ENCODE measurements around the gene IFITM2.

The IFITM2 gene

DNA sequence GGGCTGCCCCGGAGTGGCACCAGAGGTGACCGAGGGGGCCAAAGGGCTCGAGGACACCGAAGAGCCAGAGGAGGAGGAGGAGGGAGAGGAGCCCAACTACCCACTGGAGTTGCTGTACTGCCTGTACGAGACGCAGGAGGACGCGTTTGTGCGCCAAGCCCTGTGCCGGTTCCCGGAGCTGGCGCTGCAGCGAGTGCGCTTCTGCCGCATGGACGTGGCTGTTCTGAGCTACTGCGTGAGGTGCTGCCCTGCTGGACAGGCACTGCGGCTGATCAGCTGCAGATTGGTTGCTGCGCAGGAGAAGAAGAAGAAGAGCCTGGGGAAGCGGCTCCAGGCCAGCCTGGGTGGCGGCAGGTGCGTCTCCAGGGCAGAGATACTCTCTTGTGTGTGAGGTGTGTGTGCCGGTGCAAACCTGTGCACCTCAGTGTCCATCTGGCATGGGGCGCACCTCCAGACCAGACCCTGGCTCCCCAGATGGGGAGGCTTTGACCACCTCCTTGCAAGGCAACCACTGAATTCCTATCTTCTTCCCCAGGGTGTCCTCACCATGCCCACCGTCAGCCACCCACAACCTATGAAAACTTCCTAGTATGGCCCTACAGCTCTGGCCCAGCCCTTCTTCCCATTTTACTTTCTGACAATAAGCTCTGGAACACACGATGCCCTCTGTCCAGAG lies 26.0 kb upstream of the IFITM2 start:
- no peak for DNase-seq (ENCODE audit: low read depth, low spot score)
- POLR2A ChIA-PET, result no interaction called here
- CTCF ChIA-PET, result interaction anchor here (1.4 kb wide), 1 partner anchor 81 kb away, joined by 4 read pairs; no protein-coding TSS in a partner anchor
- no peak overlapping the region for H3K4me3 ChIP-seq (ENCODE audit: low read depth, low read length)
- TF ChIP-seq, protein P1, sequence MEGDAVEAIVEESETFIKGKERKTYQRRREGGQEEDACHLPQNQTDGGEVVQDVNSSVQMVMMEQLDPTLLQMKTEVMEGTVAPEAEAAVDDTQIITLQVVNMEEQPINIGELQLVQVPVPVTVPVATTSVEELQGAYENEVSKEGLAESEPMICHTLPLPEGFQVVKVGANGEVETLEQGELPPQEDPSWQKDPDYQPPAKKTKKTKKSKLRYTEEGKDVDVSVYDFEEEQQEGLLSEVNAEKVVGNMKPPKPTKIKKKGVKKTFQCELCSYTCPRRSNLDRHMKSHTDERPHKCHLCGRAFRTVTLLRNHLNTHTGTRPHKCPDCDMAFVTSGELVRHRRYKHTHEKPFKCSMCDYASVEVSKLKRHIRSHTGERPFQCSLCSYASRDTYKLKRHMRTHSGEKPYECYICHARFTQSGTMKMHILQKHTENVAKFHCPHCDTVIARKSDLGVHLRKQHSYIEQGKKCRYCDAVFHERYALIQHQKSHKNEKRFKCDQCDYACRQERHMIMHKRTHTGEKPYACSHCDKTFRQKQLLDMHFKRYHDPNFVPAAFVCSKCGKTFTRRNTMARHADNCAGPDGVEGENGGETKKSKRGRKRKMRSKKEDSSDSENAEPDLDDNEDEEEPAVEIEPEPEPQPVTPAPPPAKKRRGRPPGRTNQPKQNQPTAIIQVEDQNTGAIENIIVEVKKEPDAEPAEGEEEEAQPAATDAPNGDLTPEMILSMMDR (IDR thresholded peaks at IDR 0.05; ENCODE audit: insufficient read depth, low read length, missing control alignments), result no peak

DNA sequence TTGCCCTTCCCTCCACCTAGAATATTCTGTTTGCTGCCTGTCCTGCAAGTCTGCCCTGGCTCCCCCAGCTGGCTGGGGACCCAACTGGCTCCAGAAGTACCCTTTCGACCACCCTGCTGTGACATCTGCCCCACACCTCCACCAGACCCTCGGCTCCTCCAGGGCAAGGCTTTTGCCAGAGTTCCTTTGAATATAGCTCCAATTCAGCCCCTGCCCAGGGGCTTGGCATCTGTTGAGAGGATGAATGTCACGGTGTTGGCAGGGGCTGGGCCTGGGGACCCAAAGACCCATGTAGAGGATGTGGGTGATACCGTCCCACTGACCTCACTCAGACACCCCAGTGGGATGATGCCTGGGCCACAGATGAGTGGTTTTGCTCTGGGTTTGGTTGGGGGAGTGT lies 25.4 kb upstream of the IFITM2 start:
- DNase-seq (ENCODE audit: low read depth, low spot score), result no peak
- ChIA-PET CTCF (interaction anchor here (1.4 kb wide), 1 partner anchor 80 kb away, joined by 4 read pairs; no protein-coding TSS in a partner anchor), POLR2A (no interaction called here)
- TF ChIP-seq, protein P1 (IDR thresholded peaks at IDR 0.05; ENCODE audit: insufficient read depth, low read length, missing control alignments), result no peak
- no peak overlapping the region for H3K4me3 ChIP-seq (ENCODE audit: low read depth, low read length)

DNA sequence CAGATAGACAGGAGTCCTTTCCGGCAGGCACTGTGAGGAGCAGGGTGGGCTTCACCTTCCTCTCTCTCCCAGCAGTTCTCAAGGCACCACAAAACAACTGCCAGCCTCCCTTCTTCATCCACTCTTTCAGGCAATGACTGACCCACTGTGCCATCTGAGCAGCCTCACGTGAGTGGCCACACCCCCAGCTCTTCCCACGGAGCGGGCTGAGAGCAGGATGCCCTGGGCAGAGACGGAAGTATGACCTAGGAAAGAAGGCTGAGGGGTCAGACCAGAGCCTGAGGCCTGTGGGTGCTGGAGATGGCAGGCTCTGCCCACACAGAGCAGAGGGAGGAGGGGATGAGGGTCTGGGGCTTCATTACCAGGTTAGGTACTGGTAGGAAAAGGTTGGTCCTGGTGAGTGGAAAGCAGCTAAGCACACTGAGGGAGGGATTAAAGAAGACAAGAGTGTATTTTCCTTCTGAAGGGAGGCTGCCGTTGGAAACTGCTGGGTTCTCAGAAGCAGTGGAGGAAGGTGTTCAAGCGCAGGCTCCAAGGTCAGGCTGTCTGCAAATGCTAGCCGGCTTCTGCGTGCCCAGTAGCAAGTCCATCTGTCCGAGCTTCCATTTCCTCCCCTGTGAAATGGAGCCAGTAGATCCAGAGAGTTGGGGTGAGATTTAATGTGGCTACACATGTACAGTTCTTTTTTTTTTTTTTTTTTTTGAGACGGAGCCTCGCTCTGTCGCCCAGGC lies 24.8 kb upstream of the IFITM2 start:
- CTCF ChIA-PET, result interaction anchor here (1.0 kb wide), 1 partner anchor 31 kb away, joined by 5 read pairs; no protein-coding TSS in a partner anchor
- no peak for DNase-seq (ENCODE audit: low read depth, low spot score)
- POLR2A ChIA-PET, result no interaction called here

DNA sequence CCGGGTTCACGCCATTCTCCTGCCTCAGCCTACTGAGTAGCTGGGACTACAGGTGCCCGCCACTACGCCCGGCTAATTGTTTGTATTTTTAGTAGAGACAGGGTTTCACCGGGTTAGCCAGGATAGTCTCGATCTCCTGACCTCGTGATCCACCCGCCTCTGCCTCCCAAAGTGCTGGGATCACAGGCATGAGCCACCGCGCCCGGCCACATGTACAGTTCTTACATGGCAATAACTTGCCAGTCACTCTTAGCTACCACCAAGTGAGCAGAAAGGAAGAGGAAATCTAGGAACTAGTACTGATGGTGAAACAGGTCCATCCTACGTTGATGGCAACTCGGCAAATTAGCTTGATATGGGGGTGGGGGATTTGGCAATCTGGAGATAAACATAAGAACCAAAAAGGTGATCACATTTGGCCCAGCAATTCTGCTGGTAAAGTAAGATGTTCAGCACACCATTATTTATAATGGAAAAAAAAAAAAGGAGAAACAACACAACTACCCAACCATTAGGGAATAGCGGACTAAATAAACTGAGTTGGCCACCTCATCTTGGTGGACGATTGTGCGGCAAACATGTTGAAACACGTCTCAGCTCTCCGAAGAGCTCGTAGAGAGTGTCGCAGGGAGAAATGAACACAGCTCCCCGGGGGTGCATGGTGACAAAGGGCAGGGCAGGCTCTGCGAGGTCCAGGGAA lies 24.1 kb upstream of the IFITM2 start:
- no peak overlapping the region for H3K4me3 ChIP-seq (ENCODE audit: low read depth, low read length)
- POLR2A ChIA-PET, result no interaction called here
- CTCF ChIA-PET, result interaction anchor here (0.7 to 1.0 kb wide), 2 partner anchors 22 to 32 kb away, joined by 5 to 6 read pairs; no protein-coding TSS in a partner anchor
- TF ChIP-seq, protein P1 (IDR thresholded peaks at IDR 0.05; ENCODE audit: insufficient read depth, low read length, missing control alignments), result no peak
- no peak for DNase-seq (ENCODE audit: low read depth, low spot score)

More for the DNA sequence above, 24.8 kb upstream of the IFITM2 start:
- TF ChIP-seq, protein P1 (IDR thresholded peaks at IDR 0.05; ENCODE audit: insufficient read depth, low read length, missing control alignments), result no peak
- H3K4me3 ChIP-seq (ENCODE audit: low read depth, low read length), result no peak overlapping the region

DNA sequence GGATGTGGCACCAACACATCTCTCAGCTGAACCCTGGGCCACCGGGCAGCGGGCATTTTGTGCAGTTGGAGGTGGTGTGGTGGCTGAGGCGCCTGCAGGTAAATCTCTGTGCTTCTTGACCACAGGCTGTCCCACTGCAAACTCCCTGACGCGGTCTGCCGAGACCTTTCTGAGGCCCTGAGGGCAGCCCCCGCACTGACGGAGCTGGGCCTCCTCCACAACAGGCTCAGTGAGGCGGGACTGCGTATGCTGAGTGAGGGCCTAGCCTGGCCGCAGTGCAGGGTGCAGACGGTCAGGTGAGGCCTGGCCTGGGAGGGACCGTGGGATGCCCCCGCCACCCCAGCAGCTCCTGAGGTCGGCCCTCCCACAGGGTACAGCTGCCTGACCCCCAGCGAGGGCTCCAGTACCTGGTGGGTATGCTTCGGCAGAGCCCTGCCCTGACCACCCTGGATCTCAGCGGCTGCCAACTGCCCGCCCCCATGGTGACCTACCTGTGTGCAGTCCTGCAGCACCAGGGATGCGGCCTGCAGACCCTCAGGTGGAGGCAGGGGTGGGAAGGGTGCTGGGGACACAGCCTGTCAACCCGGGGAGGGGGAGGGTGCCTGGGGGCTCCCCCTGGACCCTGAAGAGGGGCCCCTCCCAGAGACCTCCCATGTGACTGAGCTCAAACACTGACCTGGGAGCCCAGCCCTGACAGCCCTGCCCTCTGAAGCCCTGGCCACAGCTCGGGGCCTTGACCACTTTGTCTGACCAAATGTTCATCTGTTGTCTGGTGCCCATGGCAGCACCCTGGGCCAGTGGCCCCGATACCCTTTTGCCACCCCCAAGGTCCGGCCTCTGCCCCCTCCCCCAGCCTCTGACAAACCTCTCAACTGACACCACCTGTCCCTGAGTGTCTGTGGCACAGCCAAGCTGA lies 23.3 kb upstream of the IFITM2 start:
- POLR2A ChIA-PET, result no interaction called here
- TF ChIP-seq, protein P1 (IDR thresholded peaks at IDR 0.05; ENCODE audit: insufficient read depth, low read length, missing control alignments), result no peak
- H3K4me3 ChIP-seq (ENCODE audit: low read depth, low read length), result no peak overlapping the region
- CTCF ChIA-PET, result interaction anchor here (0.7 to 2.7 kb wide), 3 partner anchors 21 to 33 kb away, joined by 5 to 6 read pairs (median 6); no protein-coding TSS in a partner anchor
- no peak for DNase-seq (ENCODE audit: low read depth, low spot score)

Data from AG04449 (cell line).